HG02852 (cell line): ENCODE measurements around the gene CCL18.
"Not testable (repeated sequence)": the region's sequence is repeated elsewhere in the genome, so short reads cannot be mapped to it uniquely, and the experiment has no call there.

ENCODE experiments used
- ATAC-seq: cut with Tn5 transposase; IDR thresholded peaks from one replicate; pipeline ENCODE4 v1.9.1; 2021; ENCODE audit warnings: mild to moderate bottlenecking, moderate library complexity; ENCODE audit not compliant: unreplicated experiment

The CCL18 gene

GRCh38 chr17:36070427-36070826 lies 6.4 kb downstream of the CCL18 start:
- no peak for ATAC-seq

GRCh38 chr17:36071751-36072150 lies 7.7 kb downstream of the CCL18 start:
- no peak for ATAC-seq

GRCh38 chr17:36072431-36073121 lies 8.5 kb downstream of the CCL18 start:
- no peak for ATAC-seq

GRCh38 chr17:36074365-36074764 lies 10.3 kb downstream of the CCL18 start:
- no peak for ATAC-seq

GRCh38 chr17:36081681-36082471 lies 17.8 kb downstream of the CCL18 start:
- peak; percentile 37 for ATAC-seq

DNA sequence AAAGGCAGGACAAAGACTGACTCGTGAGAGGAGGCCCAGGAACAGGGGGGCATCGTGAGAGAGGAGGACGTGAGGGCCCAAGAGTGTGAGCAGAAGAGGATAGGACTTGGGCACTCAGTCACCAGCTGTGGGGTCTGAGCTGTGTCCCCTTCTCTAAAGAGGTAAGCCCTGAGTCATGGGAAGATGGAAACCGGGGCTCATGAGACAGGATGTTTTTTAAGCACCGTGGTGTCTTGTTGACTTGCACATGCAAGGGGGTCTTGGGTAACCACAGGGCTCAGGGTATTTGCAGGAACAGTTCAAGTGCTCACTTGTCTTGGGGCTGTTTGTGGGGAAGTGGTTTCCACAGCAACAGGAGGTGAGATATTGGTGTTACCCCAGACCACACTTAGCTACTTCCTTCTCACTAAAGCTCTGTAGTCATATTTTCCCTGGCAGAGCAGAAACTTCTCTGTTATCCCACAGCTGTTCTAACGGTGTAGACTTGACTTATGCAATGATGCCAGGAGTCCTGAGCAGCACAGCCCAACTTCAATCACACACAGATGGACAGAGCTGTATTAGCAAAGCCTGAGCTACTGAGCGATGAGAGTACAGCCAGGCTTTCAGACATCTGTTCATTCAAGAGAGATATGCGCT lies 18.5 kb downstream of the CCL18 start:
- ATAC-seq: peak; percentile 58

GRCh38 chr17:36083691-36084090 lies 19.6 kb downstream of the CCL18 start:
- not testable (repeated sequence) for ATAC-seq

GRCh38 chr17:36085765-36086164 lies 21.7 kb downstream of the CCL18 start:
- ATAC-seq: no peak

DNA sequence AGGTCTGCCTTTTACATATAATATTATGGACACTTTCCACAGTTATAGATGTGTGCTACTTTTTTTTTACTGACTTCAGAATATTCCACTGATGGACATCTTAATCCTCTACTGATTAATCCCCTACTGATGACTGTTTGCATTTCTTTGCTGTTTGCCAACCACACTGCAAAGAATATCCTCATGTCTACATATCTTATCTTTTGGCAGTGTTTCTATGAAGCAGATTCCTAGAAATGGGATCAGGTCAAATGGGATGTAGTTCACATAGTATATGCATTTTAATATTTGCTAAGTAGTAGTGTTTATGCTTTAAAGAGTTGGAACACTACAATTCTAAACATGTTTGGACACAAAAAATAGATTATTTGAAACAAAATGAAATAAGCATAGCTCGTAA lies 22.7 kb downstream of the CCL18 start:
- no peak for ATAC-seq

GRCh38 chr17:36087471-36087870 lies 23.4 kb downstream of the CCL18 start:
- ATAC-seq: not testable (repeated sequence)

GRCh38 chr17:36087897-36088572 lies 24.0 kb downstream of the CCL18 start:
- ATAC-seq: not testable (repeated sequence)

DNA sequence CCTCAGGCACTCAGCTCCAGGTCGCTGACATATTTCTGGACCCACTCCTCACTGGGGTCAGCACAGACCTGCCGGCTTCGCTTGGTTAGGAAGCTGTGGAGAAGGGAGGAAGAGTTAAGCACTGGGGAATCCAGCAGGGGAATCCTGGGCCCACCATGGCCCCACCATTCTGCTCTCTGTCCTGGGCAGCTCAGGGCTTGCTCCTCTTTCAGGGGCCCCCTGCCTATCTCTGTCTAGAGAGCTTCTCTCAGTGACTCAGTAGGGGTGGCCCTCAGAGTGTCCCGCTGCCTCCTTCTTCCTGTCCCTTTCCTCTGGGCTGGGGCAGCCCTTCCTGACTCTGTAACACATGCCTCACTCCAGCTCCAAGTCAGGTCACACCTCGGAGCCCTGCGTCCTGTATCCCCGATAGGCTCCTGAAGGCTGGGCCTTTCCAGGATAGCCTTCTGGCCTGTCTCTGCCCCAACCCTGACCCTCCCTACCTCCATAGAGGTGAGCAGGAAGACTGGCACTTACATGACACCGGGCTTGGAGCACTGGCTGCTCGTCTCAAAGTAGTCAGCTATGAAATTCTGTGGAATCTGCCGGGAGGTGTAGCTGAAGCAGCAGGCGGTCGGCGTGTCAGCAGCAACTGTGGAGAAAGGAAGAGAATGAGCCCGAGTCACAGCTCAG lies 24.7 kb downstream of the CCL18 start:
- ATAC-seq: no peak

GRCh38 chr17:36089339-36089865 lies 25.3 kb downstream of the CCL18 start:
- ATAC-seq: no peak

DNA sequence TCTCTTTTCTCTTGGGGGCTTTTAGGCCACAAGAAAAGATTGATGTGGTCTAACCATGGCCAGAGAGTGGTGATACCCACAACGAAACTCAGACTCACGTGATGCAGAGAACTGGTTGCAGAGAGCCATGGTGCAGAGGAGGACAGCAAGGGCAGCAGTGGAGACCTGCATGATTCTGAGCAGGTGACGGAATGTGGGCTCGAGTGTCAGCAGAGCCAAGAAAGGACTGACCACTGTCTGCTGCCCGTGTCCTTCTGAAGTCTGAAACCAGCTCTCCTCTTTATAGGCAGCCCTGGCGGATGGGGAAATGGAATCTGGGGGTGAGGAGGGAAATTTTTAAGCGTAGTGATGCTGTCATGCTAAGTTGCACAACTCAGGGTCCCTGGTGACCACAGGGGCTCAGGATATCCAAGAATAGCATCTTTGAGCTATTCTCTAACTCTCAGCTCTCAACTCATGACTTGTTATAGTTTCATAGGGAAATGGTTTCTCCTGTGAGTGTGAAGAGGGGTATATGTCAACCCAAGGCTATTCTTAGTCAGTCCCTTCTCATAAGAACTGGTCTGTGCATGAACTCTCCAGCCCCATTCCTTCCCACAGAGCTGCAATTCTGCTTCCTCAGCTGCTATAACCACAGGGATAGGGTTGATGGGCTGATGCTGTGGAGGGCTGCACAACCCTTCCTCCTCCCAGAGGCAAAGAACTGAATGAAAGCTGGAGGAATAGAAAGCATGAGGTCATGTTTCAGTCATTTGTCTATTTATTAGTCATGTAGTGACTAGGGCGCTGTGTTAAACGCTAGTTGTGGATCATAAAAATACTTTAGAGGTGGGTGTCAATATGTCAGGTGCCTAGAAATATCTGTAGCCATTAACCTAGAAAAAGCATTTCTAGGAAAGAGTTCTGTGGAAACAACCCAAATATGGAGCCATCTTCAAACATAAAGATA lies 26.1 kb downstream of the CCL18 start, which contains the start of gene CCL3:
Gene CCL3 (minus strand): TSS at position 256 of the 949 bp plus-strand sequence. CDS start 85 bp downstream, at position 171.
- peak; percentile 69 for ATAC-seq

DNA sequence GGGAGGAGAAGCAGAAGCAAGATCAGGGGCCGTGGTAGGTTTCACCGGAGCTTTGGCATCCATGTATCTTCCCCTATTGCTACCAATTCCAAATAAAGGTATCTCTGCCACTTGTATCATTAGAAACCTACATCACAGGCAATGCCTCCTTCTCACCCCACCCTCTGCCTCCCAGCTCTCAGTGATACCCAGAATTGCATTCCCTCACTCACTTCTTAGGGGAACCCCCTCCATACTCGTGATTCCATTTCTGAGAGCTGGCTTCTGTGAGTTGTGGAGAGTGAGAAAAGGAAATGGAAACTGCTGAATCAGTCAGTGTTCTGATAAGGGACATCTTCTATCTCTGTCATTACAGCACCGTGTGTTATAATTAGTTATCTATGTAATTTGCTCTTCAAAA lies 28.2 kb downstream of the CCL18 start:
- no peak for ATAC-seq

- ATAC-seq: not testable (repeated sequence)
Observed at GRCh38 chr17:36092715-36093114, 28.6 kb downstream of the CCL18 start.

DNA sequence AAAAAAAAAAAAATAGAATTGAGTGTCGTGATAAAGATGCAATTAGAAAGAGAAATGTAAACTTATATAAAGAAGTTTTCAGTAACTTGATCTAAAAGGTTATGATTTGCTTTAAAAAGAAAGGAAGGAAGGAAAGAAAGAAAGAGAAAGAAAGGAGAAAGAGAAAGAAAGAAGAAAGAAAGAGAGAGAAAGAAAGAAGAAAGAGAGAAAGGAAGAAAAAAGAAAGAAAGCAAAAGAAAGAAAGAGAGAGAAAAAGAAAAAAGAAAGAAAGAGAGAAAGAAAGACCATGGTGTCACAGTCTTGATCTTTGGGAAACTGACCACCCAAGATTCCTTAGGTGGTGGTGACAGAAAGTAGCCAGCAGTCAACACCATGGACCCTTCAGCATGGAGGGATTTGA lies 30.2 kb downstream of the CCL18 start:
- ATAC-seq: no peak

DNA sequence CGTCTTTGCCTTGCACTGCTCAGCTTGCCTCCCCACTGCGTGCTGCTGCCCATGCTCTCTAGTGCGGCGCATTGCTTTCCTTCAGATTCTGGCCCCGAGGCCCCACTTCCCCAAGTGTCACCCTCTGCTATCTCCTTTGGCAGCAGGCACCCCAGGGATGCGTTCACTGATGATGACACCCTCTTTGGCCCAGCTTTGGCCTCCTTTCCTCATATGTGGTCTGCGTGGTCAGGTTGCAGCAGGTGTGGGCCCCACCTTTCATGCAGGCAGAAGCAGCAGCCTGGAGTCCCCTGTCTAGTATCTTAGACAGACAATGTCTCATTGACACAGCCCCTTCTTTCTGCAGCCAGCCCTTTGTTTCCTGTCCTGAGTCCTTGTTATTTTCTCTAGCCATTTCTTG lies 30.7 kb downstream of the CCL18 start:
- ATAC-seq: no peak

- no peak for ATAC-seq
Observed at GRCh38 chr17:36095992-36096391, 31.9 kb downstream of the CCL18 start.
